H54 (cell line): ENCODE data around the gene GRK5.
"Not testable (repeated sequence)": the region's sequence is repeated elsewhere in the genome, so short reads cannot be mapped to it uniquely, and the experiment has no call there.

ENCODE experiments used
- DNase-seq: peaks from one replicate; pipeline ENCODE4 v3.0.0; 2011; ENCODE audit warnings: low spot score, mixed read lengths; ENCODE audit not compliant: insufficient read length
- FAIRE-seq: peaks from 3 replicates; lab custom pipeline; 2011; peaks lifted over from hg19 to GRCh38; lab: Jason Lieb, UNC
- POLR2A ChIP-seq: IDR thresholded peaks from 2 replicates; pipeline ENCODE4 v1.6.1; 2011; ENCODE audit warnings: low read depth, mild to moderate bottlenecking, low read length

GRK5 gene

DNA sequence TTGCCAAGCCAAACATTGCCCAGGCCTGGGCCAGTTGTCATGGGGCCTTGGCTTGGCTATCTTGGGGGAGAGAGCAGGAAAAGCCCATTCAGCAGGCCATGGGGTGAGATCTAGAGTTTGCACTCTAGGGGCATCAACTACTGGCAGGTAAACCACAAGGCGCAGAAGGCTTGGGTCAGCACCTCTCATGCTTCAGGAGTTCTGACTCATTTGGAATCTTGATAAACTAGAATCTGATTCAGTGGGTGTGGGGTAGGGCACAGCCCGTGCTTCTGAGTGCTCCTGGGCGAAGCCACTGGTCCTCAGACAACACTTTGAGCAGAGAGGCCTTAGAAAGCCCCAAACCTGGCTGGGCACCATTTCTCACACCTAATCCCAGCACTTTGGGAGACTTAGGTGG, 254.0 kb downstream of the GRK5 start:
- DNase-seq = no peak
- FAIRE-seq = no peak
- TF ChIP-seq POLR2A = no peak

DNA sequence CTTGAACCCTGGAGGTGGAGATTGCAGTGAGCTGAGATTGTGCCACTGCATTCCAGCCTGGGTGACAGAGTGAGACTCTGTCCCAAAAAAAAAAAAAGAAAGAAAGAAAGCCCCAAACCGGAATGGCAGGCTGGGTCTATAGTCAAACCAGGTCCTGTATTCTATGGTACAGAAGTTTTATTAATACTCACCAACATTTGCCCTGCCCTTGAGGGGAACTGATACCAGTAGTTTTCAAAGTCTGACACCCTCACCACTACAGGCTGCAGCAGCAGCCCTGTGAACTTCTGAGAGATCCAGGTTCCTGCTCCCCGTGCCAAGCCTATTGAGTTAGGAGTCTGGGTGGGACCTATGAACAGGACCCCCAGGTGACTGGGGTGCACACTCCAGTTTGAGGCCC, 254.6 kb downstream of the GRK5 start:
- TF ChIP-seq POLR2A = no peak
- FAIRE-seq (no peak), DNase-seq (no peak)

DNA sequence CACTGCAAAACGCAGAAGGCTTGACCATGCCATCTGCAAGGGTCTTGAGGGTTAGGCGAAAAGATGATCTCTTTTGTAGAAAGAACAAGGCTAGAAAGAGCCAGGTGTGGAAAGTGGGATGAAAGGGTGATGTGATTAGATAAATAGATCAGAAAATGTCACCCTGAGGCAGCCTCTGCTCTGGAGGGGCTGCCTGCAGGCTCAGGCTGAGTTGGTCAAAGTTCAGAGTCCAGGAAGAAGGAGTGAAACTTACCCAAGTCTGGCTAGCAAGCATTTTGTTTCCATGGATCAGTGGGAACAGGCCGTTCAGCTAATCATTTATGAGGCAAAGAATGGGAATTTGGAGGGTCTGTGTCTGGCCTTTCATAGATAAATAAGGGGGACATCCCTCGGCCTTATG, 255.4 kb downstream of the GRK5 start:
- DNase-seq (no peak), FAIRE-seq (no peak)
- TF ChIP-seq POLR2A = no peak

DNA sequence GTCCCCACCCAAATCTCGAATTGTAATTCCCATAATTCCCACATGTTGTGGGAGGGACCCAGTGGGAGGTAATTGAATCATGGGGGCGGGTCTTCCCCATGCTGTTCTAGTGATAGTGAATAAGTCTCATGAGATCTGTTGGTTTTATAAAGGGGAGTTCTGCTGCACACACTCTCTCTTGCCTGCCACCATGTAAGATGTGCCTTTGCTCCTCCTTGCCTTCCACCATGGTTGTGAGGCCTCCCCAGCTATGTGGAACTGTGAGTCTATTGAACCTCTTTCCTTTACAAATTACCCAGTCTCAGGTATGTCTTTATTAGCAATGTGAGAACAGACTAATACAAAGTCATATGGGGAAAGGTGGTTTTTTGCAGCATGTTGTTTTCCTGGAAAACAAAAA, 255.8 kb downstream of the GRK5 start:
- not testable (repeated sequence) for DNase-seq

DNA sequence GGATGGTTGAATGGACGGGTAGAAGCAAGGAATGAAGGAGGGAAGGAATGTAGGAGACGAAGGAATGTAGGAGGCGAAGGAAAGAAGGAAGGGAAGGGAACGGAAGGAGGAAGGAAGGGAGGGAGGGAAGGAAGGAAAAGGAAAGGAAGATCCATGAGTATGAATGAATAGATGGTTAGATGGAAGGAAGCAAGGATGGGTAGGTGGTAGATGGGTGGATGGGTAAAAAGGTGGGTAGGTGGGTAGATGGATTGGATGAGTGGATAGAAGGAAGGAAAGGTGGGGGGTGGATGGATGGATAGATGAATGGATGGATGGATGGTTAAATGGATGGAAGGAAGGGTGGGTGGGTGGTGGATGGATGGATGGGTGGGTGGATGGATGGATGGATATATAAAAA, 257.7 kb downstream of the GRK5 start:
- no peak for TF ChIP-seq POLR2A
- no peak for FAIRE-seq
- DNase-seq = no peak

More for the DNA sequence above, 255.8 kb downstream of the GRK5 start:
- not testable (repeated sequence) for FAIRE-seq

DNA sequence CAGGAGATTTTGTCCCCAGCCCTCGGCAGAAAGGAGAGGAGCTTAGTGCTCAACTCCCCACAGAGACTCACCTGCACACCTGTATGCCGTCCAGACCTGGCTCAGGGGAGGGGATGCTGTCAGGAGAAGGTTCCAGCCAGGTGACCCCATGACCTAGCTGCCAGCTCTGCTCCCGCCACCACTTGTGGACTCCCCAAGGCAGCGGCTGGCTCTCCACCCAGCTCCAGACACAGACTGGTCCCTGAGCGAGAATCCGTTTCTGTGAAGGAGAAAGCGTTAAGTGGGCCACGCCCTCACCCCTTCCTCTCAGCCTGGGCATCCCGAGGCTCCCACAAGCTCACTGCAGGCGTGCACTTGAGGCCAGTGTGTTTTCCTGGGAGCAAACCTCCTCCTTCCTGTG, 258.7 kb downstream of the GRK5 start:
- TF ChIP-seq POLR2A = no peak
- DNase-seq (no peak), FAIRE-seq (no peak)

DNA sequence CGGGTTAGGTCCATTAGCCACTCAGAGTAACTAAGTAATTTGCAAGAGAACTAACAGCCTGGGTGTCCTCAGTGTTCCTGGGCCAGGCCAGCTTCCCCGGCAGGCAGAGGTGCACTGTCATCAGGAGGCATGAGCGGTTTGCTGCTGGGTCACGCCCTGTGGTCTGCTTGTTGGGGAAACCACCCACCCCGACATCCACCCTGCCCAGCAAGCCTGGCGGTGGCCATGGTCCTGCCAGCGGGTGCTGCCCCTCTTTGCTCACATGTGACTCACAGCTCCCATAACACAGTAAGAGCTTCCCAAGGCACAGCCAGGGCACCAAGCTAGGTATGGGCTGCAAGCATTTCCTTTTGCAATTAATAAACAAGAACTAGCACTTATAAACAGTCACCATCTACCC, 259.3 kb downstream of the GRK5 start:
- DNase-seq (peak; percentile 86), FAIRE-seq (no peak)
- no peak for TF ChIP-seq POLR2A

DNA sequence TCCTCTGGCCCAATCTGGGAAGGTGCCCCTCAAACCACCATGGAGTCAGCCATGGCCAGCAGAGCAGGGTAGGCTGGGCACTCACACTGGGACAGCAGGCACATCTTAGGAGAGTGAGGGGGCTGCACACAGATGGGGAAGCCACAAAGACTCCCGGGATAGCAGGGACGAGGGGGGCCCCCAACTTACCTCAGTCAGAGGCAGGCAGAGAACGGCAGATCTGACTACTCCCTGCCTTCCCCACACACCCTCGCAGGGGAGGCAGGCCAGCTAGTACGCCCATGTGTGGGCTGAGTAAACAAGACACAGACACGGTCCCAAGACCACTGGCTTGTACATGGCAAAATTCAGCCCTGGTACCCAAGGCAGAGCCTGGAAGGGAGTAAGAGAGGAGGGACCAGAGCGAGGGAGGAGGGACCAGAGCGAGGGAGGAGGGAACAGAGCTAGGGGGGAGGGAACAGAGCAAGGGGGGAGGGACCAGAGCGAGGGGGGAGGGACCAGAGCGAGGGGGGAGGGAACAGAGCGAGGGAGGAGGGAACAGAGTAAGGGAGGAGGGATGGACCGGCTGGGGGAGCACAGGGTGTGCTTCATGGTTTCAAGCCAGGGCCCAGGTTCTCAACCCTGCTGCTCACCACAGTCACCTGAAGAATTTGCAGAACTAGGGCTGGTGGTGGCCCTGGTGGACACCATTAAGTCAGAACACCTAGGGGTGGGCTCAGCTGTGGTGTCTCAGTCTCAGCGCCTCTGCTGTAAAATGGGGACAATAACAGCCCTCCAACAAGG, 261.4 kb downstream of the GRK5 start:
- FAIRE-seq (no peak), DNase-seq (no peak)
- no peak for TF ChIP-seq POLR2A

DNA sequence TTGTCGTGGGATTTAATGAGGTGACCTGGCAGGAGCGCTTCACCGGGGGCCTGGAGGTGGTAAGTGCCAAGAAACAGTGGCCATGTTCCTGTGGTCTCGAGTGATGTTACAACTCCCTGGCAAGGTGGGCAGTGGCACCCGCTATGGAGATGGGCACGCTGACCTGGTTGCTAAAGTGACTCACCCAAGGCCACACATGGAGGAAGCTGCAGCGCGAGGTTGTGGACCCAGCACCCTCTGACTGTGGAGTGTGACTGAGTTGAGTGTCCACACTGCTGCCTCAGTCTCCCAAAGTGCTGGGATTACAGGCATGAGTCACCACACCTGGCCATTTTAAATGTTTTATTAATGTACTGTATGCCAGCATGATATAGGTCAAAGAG, 261.9 kb downstream of the GRK5 start:
- DNase-seq (no peak), FAIRE-seq (no peak)
- no peak for TF ChIP-seq POLR2A

DNA sequence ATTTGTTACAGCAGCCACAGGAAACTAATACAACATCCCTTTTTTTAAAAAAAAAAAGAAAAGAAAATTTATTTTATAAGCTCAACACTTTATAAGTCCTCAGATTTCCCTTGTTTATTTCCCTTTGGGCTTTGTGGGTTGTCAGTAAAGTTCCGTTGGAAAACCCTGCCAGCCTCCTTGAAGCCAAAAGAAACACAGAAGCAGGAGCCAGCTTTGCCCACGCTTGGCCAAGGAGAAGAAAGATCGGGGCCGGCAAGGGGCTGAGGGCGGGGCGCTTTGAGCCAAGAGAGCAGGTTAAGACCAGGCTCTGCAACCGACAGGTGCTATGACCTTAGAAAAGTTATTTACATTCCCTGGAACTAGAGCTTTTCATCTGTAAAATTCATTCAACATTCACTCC, 262.5 kb downstream of the GRK5 start:
- TF ChIP-seq POLR2A = no peak
- DNase-seq (no peak), FAIRE-seq (no peak)

DNA sequence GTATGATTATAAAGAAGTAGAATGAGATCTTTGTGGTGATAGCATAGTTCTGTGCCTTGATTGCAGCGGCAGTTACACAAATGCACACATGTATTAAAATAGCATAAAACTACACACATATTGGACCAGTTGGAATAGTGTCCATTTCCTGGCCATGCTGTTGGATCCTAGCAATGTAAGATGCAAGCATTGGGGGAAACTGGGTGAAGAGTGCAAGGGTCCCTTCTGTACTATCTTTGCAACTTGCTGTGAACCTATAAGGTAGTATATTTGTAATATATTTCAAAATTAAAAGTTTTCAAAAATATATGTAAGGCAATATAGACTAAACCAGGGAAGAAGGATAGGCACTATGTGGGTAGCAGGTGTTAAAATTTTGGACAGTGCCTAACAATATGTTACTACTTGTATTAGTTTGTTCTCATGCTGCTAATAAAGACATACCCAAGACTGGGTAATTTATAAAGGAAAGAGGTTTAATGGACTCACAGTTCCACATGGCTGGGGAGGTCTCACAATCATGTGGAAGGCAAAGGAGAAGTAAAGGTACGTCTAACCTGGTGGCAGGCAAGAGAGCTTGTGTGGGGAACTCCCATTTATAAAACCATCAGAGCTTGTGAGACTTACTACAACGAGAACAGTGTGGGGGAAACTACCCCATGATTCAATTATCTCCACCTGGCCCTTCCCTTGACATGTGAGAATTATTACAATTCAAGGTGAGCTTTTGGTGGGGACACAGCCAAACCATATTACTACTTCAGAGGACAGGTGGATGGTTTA, 263.7 kb downstream of the GRK5 start:
- DNase-seq (no peak), FAIRE-seq (no peak)
- no peak for TF ChIP-seq POLR2A

DNA sequence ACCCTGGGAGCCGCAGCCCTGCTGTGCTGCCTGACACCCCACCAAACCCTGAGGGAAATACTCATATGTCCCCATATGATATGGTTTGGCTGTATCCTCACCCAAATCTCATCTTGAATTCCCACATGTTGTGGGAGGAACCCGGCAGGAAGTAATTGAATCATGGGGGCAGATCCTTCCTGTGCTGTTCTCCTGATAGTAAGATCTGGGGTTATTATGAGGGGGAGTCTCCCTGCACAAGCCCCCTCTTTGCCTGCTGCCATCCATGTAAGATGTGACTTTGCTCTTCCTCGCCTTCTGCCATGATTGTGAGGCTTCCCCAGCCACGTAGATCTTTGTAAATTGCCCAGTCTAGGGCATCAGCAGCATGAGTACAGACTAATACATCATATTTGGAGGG, 266.4 kb downstream of the GRK5 start:
- TF ChIP-seq POLR2A = no peak
- no peak for DNase-seq
- no peak for FAIRE-seq

DNA sequence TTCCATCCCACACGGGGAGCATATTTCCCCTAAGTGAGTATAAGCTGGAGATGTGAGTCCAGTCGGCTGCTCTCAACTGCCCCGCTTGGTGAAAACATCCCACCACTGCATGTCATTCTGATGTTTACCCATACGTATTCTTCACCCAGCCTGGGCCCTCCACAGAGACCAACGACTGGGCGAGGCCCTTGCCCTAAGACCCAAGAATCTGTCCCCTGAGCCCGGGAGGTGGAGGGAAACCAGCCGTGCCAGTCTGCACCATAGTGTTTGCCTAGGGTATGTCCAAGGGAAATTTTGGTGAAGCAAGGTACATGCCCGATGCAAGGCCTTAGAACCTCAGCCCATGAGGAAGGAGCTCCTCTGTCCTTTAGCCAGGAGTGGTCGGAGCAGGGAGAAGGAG, 267.2 kb downstream of the GRK5 start:
- no peak for TF ChIP-seq POLR2A
- no peak for DNase-seq
- no peak for FAIRE-seq

DNA sequence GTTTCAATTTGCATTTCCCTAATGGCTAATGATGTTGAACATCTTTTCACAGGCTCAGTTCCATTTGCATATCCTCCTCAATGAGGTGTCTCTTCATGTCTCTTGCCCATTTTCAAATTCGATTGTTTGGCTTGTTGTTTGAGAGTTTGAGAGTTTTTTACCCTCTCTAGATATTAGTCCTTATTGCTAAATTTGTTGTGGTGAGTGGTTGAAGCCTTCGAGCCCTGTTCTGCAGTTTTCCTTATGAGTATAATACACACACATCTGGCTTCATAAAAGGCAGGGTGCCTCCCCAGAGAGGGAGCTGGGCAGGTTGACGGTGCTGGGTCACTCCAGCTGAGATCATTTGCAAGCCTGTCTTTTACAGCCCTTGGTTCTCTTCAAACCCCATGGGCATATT, 270.1 kb downstream of the GRK5 start:
- no peak for FAIRE-seq

More for the DNA sequence above, 270.1 kb downstream of the GRK5 start:
- DNase-seq = no peak
- TF ChIP-seq POLR2A = no peak
